ENCODE measurements around the gene ASB16. TPM values are rescaled to one million over a fixed set of nuclear protein-coding genes. Genes with fewer than 3 reads are reported as not detected.

ASB16 gene
- total RNA-seq, 2 donors from 2014 or later: 8.3 TPM

GRCh38 chr17:44198721-44199552 is 28.4 kb downstream of the ASB16 start:
- Histone ChIP-seq H3K36me3 (peaks cover 33% of the 10 kb centered on the region), H3K27me3 (no peaks in the 10 kb centered on the region), H3K9me3 (no peaks in the 10 kb centered on the region), H3K4me3 (peak overlapping the region; percentile 81 to 94), H3K27ac (peak overlapping the region; percentile 94 to 99), H3K4me1 (peaks cover 0 to 40% of the 10 kb centered on the region in 2 donors)
- DNase-seq (ENCODE audit: low spot score): no peak
- TF ChIP-seq, protein P1, sequence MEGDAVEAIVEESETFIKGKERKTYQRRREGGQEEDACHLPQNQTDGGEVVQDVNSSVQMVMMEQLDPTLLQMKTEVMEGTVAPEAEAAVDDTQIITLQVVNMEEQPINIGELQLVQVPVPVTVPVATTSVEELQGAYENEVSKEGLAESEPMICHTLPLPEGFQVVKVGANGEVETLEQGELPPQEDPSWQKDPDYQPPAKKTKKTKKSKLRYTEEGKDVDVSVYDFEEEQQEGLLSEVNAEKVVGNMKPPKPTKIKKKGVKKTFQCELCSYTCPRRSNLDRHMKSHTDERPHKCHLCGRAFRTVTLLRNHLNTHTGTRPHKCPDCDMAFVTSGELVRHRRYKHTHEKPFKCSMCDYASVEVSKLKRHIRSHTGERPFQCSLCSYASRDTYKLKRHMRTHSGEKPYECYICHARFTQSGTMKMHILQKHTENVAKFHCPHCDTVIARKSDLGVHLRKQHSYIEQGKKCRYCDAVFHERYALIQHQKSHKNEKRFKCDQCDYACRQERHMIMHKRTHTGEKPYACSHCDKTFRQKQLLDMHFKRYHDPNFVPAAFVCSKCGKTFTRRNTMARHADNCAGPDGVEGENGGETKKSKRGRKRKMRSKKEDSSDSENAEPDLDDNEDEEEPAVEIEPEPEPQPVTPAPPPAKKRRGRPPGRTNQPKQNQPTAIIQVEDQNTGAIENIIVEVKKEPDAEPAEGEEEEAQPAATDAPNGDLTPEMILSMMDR (IDR thresholded peaks at IDR 0.05): no peak

- no peaks in the 10 kb centered on the region for H3K27me3 ChIP-seq
- H3K4me1 ChIP-seq: peaks cover 0 to 47% of the 10 kb centered on the region in 2 donors
- peaks cover 24% of the 10 kb centered on the region for H3K36me3 ChIP-seq
- DNase-seq (ENCODE audit: low spot score): peak; percentile 98
- H3K9me3 ChIP-seq: no peaks in the 10 kb centered on the region
- peak within 1 kb of the TSS; percentile 81 to 94 for H3K4me3 ChIP-seq
- H3K27ac ChIP-seq: peak within 1 kb of the TSS; percentile 94 to 99
- TF ChIP-seq, protein P1 (IDR thresholded peaks at IDR 0.05): no peak
Measured at GRCh38 chr17:44199553-44200477, 29.3 kb downstream of the ASB16 start, which contains the start of gene ATXN7L3. ATXN7L3 (minus strand) TSS chr17:44199884; CDS start chr17:44198070, 1,814 bp downstream.

DNA sequence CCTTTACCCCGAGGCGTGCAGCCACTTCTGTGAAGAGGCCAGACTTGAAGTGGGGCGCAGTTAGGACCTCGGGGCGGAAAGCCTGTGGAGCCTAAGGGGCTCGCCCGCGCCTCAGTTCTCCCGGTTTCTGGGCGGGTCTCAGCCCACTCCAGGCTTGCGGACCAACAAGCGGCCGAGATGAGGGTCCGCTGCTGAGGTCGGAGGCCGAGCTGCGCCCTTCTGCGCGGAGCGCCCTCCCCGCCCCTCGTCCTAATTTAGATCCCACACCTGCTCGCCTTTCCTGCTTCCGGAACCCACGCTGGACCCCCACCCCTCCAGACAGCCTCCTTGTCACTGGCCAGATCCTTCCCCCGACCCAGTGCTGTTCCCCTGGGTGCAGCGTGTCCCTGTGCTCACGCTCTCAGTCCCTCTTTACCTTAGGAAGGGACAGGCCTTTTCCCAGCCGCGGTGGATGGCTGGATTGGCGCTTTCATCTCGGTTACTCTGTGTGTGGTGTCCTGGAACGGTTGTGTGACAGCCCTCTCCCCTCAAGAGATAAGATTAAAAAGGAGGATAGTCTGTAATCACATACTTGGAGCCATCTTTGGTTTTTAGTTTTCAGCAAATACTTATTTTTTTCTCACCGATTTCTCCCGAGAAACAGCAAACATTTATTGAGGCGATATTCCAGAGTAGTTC is 30.1 kb downstream of the ASB16 start:
- H3K9me3 ChIP-seq: no peaks in the 10 kb centered on the region
- TF ChIP-seq, protein P1 (IDR thresholded peaks at IDR 0.05): no peak
- DNase-seq (ENCODE audit: low spot score): no peak
- H3K4me1 ChIP-seq: peaks cover 0 to 47% of the 10 kb centered on the region in 2 donors
- H3K27ac ChIP-seq: peak overlapping the region; percentile 94 to 99
- H3K27me3 ChIP-seq: no peaks in the 10 kb centered on the region
- peaks cover 16% of the 10 kb centered on the region for H3K36me3 ChIP-seq
- peak overlapping the region; percentile 81 to 94 for H3K4me3 ChIP-seq

DNA sequence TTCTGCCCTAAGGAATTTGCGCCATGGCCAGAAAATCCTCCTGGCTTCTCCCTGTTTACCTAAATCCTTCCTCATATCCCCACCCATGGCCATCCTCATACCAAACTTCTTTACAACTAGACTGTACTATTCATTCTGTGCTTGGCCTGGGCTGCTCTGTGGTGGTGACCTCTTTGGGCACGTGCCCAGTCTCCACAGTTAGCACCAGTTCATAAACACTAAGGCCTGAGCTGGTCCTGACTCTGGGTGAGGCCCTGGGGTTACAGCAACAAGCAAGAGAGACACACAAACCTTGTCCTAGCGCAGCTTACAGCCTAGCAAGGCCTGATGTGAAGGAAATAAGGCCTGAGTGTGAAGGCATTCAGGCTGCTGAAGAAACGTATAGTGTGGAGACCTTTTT is 32.3 kb downstream of the ASB16 start:
- no peaks in the 10 kb centered on the region for H3K9me3 ChIP-seq
- no peak overlapping the region for H3K27ac ChIP-seq
- TF ChIP-seq, protein P1 (IDR thresholded peaks at IDR 0.05): no peak
- no peak for DNase-seq (ENCODE audit: low spot score)
- H3K4me1 ChIP-seq: peaks cover 0 to 37% of the 10 kb centered on the region in 2 donors
- no peaks in the 10 kb centered on the region for H3K27me3 ChIP-seq
- peaks cover 15% of the 10 kb centered on the region for H3K36me3 ChIP-seq
- H3K4me3 ChIP-seq: no peak overlapping the region

- no peak for DNase-seq (ENCODE audit: low spot score)
- Histone ChIP-seq H3K27ac (no peak overlapping the region), H3K9me3 (no peaks in the 10 kb centered on the region), H3K4me3 (no peak overlapping the region), H3K27me3 (no peaks in the 10 kb centered on the region), H3K36me3 (peaks cover 26% of the 10 kb centered on the region), H3K4me1 (peaks cover 0 to 26% of the 10 kb centered on the region in 2 donors)
- TF ChIP-seq, protein P1 (IDR thresholded peaks at IDR 0.05): peak; percentile 33 to 66
Measured at GRCh38 chr17:44203731-44204440, 33.4 kb downstream of the ASB16 start.

Measured in right atrium auricular region (tissue), 2 donors.